Endothelial cell of umbilical vein (primary cell): Measurements from ENCODE around the gene EGR1. TPM values are rescaled to one million over a fixed set of nuclear protein-coding genes. Genes with fewer than 3 reads are reported as not detected.
A peak's percentile ranks its signal among the peaks of the same experiment; 100 is the strongest.

ENCODE experiments used
- BruUV-seq: library from RNA; stranded (reverse); fragments of 400-500 nt; replicated peaks from 2 replicates; lab custom pipeline; 2021; lab: Mats Ljungman, UMichigan
- CTCF ChIA-PET: fragments of 300-600, 350-600 bp; sonication (Branson Sonifier 250); formaldehyde crosslinking; loops from one replicate; lab custom pipeline; 2021; ENCODE audit warnings: antibody characterized with exemption, inconsistent platforms; lab: Charles Lee
- POLR2A ChIA-PET: fragments of 300-600, 350-600 bp; sonication (Branson Sonifier 250); formaldehyde crosslinking; loops from one replicate; lab custom pipeline; 2021; ENCODE audit warnings: antibody characterized with exemption, inconsistent platforms; lab: Charles Lee
- DNase-seq: peaks from one replicate; pipeline ENCODE4 v3.0.0-alpha.2; 2011; ENCODE audit warnings: low read depth, low spot score
- FAIRE-seq: peaks from 2 replicates; lab custom pipeline; 2011; peaks lifted over from hg19 to GRCh38; lab: Jason Lieb, UNC
- H2AFZ ChIP-seq: 2 replicates; pipeline ENCODE4 v1.6.0; 2012; ENCODE audit warnings: low read depth, low read length, control low read depth, inconsistent platforms
- H3K27ac ChIP-seq: 2 replicates; pipeline ENCODE4 v1.5.1; 2011; ENCODE audit warnings: low read depth, mild to moderate bottlenecking, control low read depth, low read length, moderate library complexity; ENCODE audit not compliant: insufficient read depth
- H3K27me3 ChIP-seq, 2 experiments: 2 replicates each; pipeline versions ENCODE4 v1.6.0 to v1.6.1; 2011; ENCODE audit warnings: low read length in 2 of 2, mixed read lengths in 1 of 2; ENCODE audit not compliant: control insufficient read depth in 2 of 2, insufficient read depth in 2 of 2
- H3K36me3 ChIP-seq, 2 experiments: 2 replicates in 1 of 2; 3 replicates in 1 of 2; pipeline ENCODE4 v1.5.1; 2011; ENCODE audit warnings: low read length in 2 of 2, mild to moderate bottlenecking in 1 of 2, moderate library complexity in 1 of 2; ENCODE audit not compliant: control insufficient read depth in 2 of 2, insufficient read depth in 2 of 2; ENCODE audit errors: extremely low read depth in 1 of 2
- H3K4me1 ChIP-seq: 3 replicates; pipeline ENCODE4 v1.5.1; 2011; ENCODE audit warnings: mild to moderate bottlenecking, low read length; ENCODE audit not compliant: control insufficient read depth, insufficient read depth; ENCODE audit errors: extremely low read depth
- H3K4me2 ChIP-seq: 2 replicates; pipeline ENCODE4 v1.6.1; 2011; ENCODE audit warnings: low read length, control low read depth, mixed read lengths; ENCODE audit not compliant: insufficient read depth
- H3K4me3 ChIP-seq, 3 experiments: fragments of 200-600 bp in 1 of 3; sonication (generic), shearing (Covaris generic) in 1 of 3; replicated peaks in 1 of 3; 2 replicates each; pipeline ENCODE4 v1.5.1; 2011 to 2016; ENCODE audit warnings: control low read depth in 3 of 3, low read length in 3 of 3, mild to moderate bottlenecking in 2 of 3, inconsistent platforms in 1 of 3, low read depth in 1 of 3, moderate library complexity in 1 of 3; ENCODE audit not compliant: insufficient read depth in 1 of 3
- H3K79me2 ChIP-seq: 2 replicates; pipeline ENCODE4 v1.6.0; 2012; ENCODE audit warnings: low read length, inconsistent platforms; ENCODE audit not compliant: control insufficient read depth, insufficient read depth
- H3K9ac ChIP-seq: replicated peaks from 2 replicates; pipeline ENCODE3; 2011; ENCODE audit warnings: low read length, control low read depth; ENCODE audit not compliant: insufficient read depth; ENCODE audit errors: extremely low read depth
- H3K9me1 ChIP-seq: replicated peaks from 3 replicates; pipeline ENCODE4 v1.6.0; 2011; ENCODE audit warnings: mild to moderate bottlenecking, low read length; ENCODE audit not compliant: control insufficient read depth, insufficient read depth; ENCODE audit errors: extremely low read depth
- H3K9me3 ChIP-seq: replicated peaks from 2 replicates; pipeline ENCODE4 v1.5.1; 2012; ENCODE audit warnings: low read length, inconsistent platforms; ENCODE audit not compliant: control insufficient read depth, insufficient read depth
- H4K20me1 ChIP-seq: replicated peaks from 2 replicates; pipeline ENCODE3; 2011; ENCODE audit warnings: mild to moderate bottlenecking, low read length; ENCODE audit not compliant: control insufficient read depth, insufficient read depth; ENCODE audit errors: extremely low read depth
- CTCF ChIP-seq, 2 donors: IDR thresholded peaks; 1 replicate in 1 of 2; 2 replicates in 1 of 2; pipeline ENCODE4 v1.5.1; 2011; ENCODE audit warnings: low read length in 2 of 2, mild to moderate bottlenecking in 2 of 2, moderate library complexity in 2 of 2, control low read depth in 1 of 2, inconsistent platforms in 1 of 2, low read depth in 1 of 2; ENCODE audit not compliant: insufficient read depth in 1 of 2; ENCODE audit errors: extremely low read depth in 1 of 2
- EZH2 ChIP-seq: IDR thresholded peaks from 2 replicates; pipeline ENCODE4 v1.6.1; 2012; ENCODE audit warnings: borderline replicate concordance, low read depth, mild to moderate bottlenecking, moderate library complexity, low read length, inconsistent platforms; ENCODE audit not compliant: severe bottlenecking
- FOS ChIP-seq: IDR thresholded peaks from 2 replicates; pipeline ENCODE4 v1.6.1; 2011; ENCODE audit warnings: mild to moderate bottlenecking, low read length, moderate library complexity, borderline replicate concordance; ENCODE audit not compliant: insufficient read depth
- GATA2 ChIP-seq: IDR thresholded peaks from 2 replicates; pipeline ENCODE4 v1.7.0; 2011; ENCODE audit warnings: low read depth, mild to moderate bottlenecking, moderate library complexity, mixed read lengths, low read length; ENCODE audit not compliant: insufficient read length, insufficient read depth
- JUN ChIP-seq: IDR thresholded peaks from 2 replicates; pipeline ENCODE4 v1.6.1; 2011; ENCODE audit warnings: borderline replicate concordance, low read depth; ENCODE audit not compliant: insufficient read length, insufficient read depth
- MAX ChIP-seq: IDR thresholded peaks from 2 replicates; pipeline ENCODE4 v1.6.1; 2011; ENCODE audit not compliant: insufficient read depth, insufficient read length
- MYC ChIP-seq: IDR thresholded peaks from one replicate; pipeline ENCODE4 v1.6.1; 2011; ENCODE audit warnings: mild to moderate bottlenecking, low read depth, low read length
- POLR2A ChIP-seq: IDR thresholded peaks from 2 replicates; pipeline ENCODE4 v1.6.1; 2012; ENCODE audit warnings: low read depth, mild to moderate bottlenecking, control low read depth, low read length
- POLR2AphosphoS5 ChIP-seq: IDR thresholded peaks from 2 replicates; pipeline ENCODE4 v1.6.1; 2012; ENCODE audit warnings: low read depth, mild to moderate bottlenecking, control low read depth, low read length, moderate library complexity; ENCODE audit not compliant: insufficient read depth
- dilution Hi-C: fragments of 300-500 bp; cut with MboI; formaldehyde crosslinking; loops from one replicate; pipeline ENCODE4 v1.15.0; 2019; ENCODE audit warnings: low sequenced_read_pairs; ENCODE audit not compliant: extremely low pct_ligation_motif_present
- intact Hi-C: fragments of 100-400 bp; cut with micrococcal nuclease; formaldehyde crosslinking; loops from one replicate; pipeline ENCODE4 v1.10.0; 2022
- polyA plus RNA-seq, 4 experiments: library from polyadenylated mRNA; depleted of rRNA in 3 of 4; stranded (reverse) in 3 of 4; unstranded in 1 of 4; fragments of >200 nt; gene quantifications; 2 replicates each; pipeline versions ENCODE4 v1.2.1 to v1.2.3, GENCODE V29; 2011 to 2012; ENCODE audit warnings: missing spikeins in 1 of 4
- total RNA-seq: library from RNA; stranded (reverse); gene quantifications from 2 replicates; pipeline ENCODE4 v1.2.3, GENCODE V29; 2021

Gene EGR1
- total and polyA plus RNA-seq, 2 donors (not counting 3 experiments of a cell fraction or from before 2014, with no cell fraction given): 5.5 to 6.5 TPM

- POLR2A ChIA-PET: no interaction called here
- no peak overlapping the region for H3K4me3 ChIP-seq
- dilution Hi-C loops: no loop called here
- H4K20me1 ChIP-seq: no peaks in the 10 kb centered on the region
- no peak overlapping the region for H3K27ac ChIP-seq
- TF ChIP-seq MAX (no peak), MYC (no peak), JUN (no peak)
- no TSS peak for BruUV-seq
- H3K27me3 ChIP-seq: no peaks in the 10 kb centered on the region
- intact Hi-C loops: no loop called here
- H2AFZ ChIP-seq: no peak overlapping the region
- DNase-seq (peak; percentile 22), FAIRE-seq (no peak)
- H3K4me2 ChIP-seq: no peak overlapping the region
- CTCF ChIA-PET: interaction anchor here (0.9 to 1.5 kb wide), 3 partner anchors 21 to 34 kb away, joined by 3 to 4 read pairs (median 4); no protein-coding TSS in a partner anchor
- H3K4me1 ChIP-seq: peaks cover 6% of the 10 kb centered on the region
- H3K9me3 ChIP-seq: no peaks in the 10 kb centered on the region
- H3K79me2 ChIP-seq: peaks cover 5% of the 10 kb centered on the region
- no peaks in the 10 kb centered on the region for H3K9me1 ChIP-seq
- H3K36me3 ChIP-seq: peaks cover 0 to 3% of the 10 kb centered on the region in 2 experiments
- H3K9ac ChIP-seq: no peak overlapping the region
These were observed 4.5 kb downstream of the EGR1 start for GRCh38 chr5:138469540-138470321.

- no peak for FAIRE-seq
- TF ChIP-seq POLR2A (no peak), GATA2 (no peak), FOS (no peak), CTCF (IDR thresholded peaks at IDR 0.05; ENCODE audit: extremely low read depth in 1 of 2, insufficient read depth in 1 of 2, low read depth in 1 of 2, low read length in 2 of 2) (no peak), POLR2AphosphoS5 (no peak), EZH2 (no peak), MYC (no peak), MAX (no peak), JUN (no peak)
- Histone ChIP-seq H4K20me1 (no peaks in the 10 kb centered on the region), H3K9me3 (no peaks in the 10 kb centered on the region), H3K36me3 (peaks cover 0 to 3% of the 10 kb centered on the region in 2 experiments), H3K79me2 (peaks cover 5% of the 10 kb centered on the region), H3K9ac (no peak overlapping the region), H3K4me1 (peaks cover 6% of the 10 kb centered on the region), H3K27ac (no peak overlapping the region), H3K9me1 (no peaks in the 10 kb centered on the region), H3K27me3 (no peaks in the 10 kb centered on the region), H3K4me3 (no peak overlapping the region), H3K4me2 (no peak overlapping the region), H2AFZ (no peak overlapping the region)
- dilution Hi-C loops (no loop called here), intact Hi-C loops (no loop called here)
- peak; percentile 8 for DNase-seq
- BruUV-seq: no TSS peak
- CTCF ChIA-PET: interaction anchor here (1.0 kb wide), 1 partner anchor 21 kb away, joined by 3 read pairs; no protein-coding TSS in a partner anchor
- POLR2A ChIA-PET: no interaction called here
These were observed 5.2 kb downstream of the EGR1 start for GRCh38 chr5:138470322-138471051.
